ENCODE results near the gene MT2A.

The MT2A gene

GRCh38 chr16:56628486-56629350 lies 20.3 kb downstream of the MT2A start:
- TF ChIP-seq, protein P1, sequence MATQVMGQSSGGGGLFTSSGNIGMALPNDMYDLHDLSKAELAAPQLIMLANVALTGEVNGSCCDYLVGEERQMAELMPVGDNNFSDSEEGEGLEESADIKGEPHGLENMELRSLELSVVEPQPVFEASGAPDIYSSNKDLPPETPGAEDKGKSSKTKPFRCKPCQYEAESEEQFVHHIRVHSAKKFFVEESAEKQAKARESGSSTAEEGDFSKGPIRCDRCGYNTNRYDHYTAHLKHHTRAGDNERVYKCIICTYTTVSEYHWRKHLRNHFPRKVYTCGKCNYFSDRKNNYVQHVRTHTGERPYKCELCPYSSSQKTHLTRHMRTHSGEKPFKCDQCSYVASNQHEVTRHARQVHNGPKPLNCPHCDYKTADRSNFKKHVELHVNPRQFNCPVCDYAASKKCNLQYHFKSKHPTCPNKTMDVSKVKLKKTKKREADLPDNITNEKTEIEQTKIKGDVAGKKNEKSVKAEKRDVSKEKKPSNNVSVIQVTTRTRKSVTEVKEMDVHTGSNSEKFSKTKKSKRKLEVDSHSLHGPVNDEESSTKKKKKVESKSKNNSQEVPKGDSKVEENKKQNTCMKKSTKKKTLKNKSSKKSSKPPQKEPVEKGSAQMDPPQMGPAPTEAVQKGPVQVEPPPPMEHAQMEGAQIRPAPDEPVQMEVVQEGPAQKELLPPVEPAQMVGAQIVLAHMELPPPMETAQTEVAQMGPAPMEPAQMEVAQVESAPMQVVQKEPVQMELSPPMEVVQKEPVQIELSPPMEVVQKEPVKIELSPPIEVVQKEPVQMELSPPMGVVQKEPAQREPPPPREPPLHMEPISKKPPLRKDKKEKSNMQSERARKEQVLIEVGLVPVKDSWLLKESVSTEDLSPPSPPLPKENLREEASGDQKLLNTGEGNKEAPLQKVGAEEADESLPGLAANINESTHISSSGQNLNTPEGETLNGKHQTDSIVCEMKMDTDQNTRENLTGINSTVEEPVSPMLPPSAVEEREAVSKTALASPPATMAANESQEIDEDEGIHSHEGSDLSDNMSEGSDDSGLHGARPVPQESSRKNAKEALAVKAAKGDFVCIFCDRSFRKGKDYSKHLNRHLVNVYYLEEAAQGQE (IDR thresholded peaks at IDR 0.05; ENCODE audit: low read depth), result no peak
- TF ChIP-seq TEAD4 (IDR thresholded peaks at IDR 0.05) (no peak), EP300 (IDR thresholded peaks at IDR 0.05; ENCODE audit: borderline replicate concordance) (no peak), RAD21 (IDR thresholded peaks at IDR 0.05; ENCODE audit: low read depth) (no peak), YY1 (IDR thresholded peaks at IDR 0.05; ENCODE audit: low read depth) (no peak), EGR1 (IDR thresholded peaks at IDR 0.05) (no peak), ZBTB7A (IDR thresholded peaks at IDR 0.05; ENCODE audit: low read depth) (no peak), CREB1 (IDR thresholded peaks at IDR 0.05; ENCODE audit: low read depth) (no peak), NFIC (IDR thresholded peaks at IDR 0.05) (no peak), FOXM1 (IDR thresholded peaks at IDR 0.05; ENCODE audit: borderline replicate concordance, low read depth) (no peak), TCF12 (IDR thresholded peaks at IDR 0.05; ENCODE audit: low read depth) (no peak), USF1 (IDR thresholded peaks at IDR 0.05) (no peak), TAF1 (IDR thresholded peaks at IDR 0.05; ENCODE audit: low read depth) (no peak), CEBPB (IDR thresholded peaks at IDR 0.05) (no peak)
- TF ChIP-seq, protein P2, sequence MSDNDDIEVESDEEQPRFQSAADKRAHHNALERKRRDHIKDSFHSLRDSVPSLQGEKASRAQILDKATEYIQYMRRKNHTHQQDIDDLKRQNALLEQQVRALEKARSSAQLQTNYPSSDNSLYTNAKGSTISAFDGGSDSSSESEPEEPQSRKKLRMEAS (IDR thresholded peaks at IDR 0.05), result no peak

DNA sequence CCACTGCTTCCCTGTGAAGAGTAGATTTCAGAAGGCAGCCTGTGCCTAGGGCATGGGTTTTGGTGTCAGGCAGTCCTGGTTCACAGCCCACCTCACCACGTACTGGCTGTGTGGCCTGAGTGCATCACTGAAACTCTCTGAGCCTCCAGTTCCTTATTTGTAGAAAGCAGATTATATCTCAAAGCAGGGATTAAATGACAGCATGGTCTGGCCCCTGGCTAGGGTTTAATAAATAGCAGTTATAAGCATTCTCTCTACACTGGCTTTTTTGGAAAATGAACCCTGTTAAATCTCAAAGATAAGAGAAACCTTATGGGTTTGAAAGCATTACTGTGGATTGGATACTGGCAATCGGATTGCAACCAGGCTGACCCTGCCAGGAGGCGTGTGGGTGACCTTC lies 21.1 kb downstream of the MT2A start:
- TF ChIP-seq TEAD4 (IDR thresholded peaks at IDR 0.05) (no peak), ZBTB7A (IDR thresholded peaks at IDR 0.05; ENCODE audit: low read depth) (no peak), RAD21 (IDR thresholded peaks at IDR 0.05; ENCODE audit: low read depth) (no peak), TCF12 (IDR thresholded peaks at IDR 0.05; ENCODE audit: low read depth) (no peak), TAF1 (IDR thresholded peaks at IDR 0.05; ENCODE audit: low read depth) (no peak), YY1 (IDR thresholded peaks at IDR 0.05; ENCODE audit: low read depth) (no peak)
- TF ChIP-seq, protein P1 (IDR thresholded peaks at IDR 0.05; ENCODE audit: low read depth), result no peak

DNA sequence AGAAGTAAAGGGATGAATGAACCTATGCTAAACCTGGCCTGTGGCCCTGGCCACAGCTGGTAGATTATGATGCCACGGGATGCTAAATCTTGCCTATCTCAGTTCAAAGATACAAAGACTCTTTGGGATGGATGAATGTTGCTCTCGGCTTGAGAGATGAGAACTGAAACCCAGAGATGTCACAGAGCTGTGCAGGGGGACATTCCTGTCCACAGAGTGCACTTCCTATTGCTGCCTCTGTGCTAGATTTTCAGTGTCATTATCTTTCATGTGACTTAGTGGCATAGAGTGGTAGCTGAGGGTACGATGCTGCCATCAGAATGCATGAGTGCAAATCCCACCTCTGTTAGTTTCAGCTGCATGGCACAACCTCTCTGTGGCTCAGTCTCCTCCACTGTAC lies 21.8 kb downstream of the MT2A start:
- no peak for TF ChIP-seq CREB1 (IDR thresholded peaks at IDR 0.05; ENCODE audit: low read depth)
- no peak for TF ChIP-seq ZBTB7A (IDR thresholded peaks at IDR 0.05; ENCODE audit: low read depth)
- no peak for TF ChIP-seq TCF12 (IDR thresholded peaks at IDR 0.05; ENCODE audit: low read depth)
- no peak for TF ChIP-seq NFIC (IDR thresholded peaks at IDR 0.05)
- TF ChIP-seq EP300 (IDR thresholded peaks at IDR 0.05; ENCODE audit: borderline replicate concordance), result no peak
- TF ChIP-seq YY1 (IDR thresholded peaks at IDR 0.05; ENCODE audit: low read depth), result no peak
- no peak for TF ChIP-seq TEAD4 (IDR thresholded peaks at IDR 0.05)
- TF ChIP-seq USF1 (IDR thresholded peaks at IDR 0.05), result no peak
- TF ChIP-seq EGR1 (IDR thresholded peaks at IDR 0.05), result no peak
- no peak for TF ChIP-seq RAD21 (IDR thresholded peaks at IDR 0.05; ENCODE audit: low read depth)
- TF ChIP-seq, protein P1 (IDR thresholded peaks at IDR 0.05; ENCODE audit: low read depth), result no peak
- TF ChIP-seq CEBPB (IDR thresholded peaks at IDR 0.05), result no peak
- no peak for TF ChIP-seq TAF1 (IDR thresholded peaks at IDR 0.05; ENCODE audit: low read depth)
- TF ChIP-seq, protein P2 (IDR thresholded peaks at IDR 0.05), result no peak
- no peak for TF ChIP-seq FOXM1 (IDR thresholded peaks at IDR 0.05; ENCODE audit: borderline replicate concordance, low read depth)

- TF ChIP-seq ZBTB7A (IDR thresholded peaks at IDR 0.05; ENCODE audit: low read depth), result no peak
- TF ChIP-seq, protein P1 (IDR thresholded peaks at IDR 0.05; ENCODE audit: low read depth), result no peak
- no peak for TF ChIP-seq EGR1 (IDR thresholded peaks at IDR 0.05)
- no peak for TF ChIP-seq USF1 (IDR thresholded peaks at IDR 0.05)
- no peak for TF ChIP-seq FOXM1 (IDR thresholded peaks at IDR 0.05; ENCODE audit: borderline replicate concordance, low read depth)
- TF ChIP-seq TEAD4 (IDR thresholded peaks at IDR 0.05), result no peak
- TF ChIP-seq NFIC (IDR thresholded peaks at IDR 0.05), result no peak
- TF ChIP-seq CEBPB (IDR thresholded peaks at IDR 0.05), result no peak
- TF ChIP-seq YY1 (IDR thresholded peaks at IDR 0.05; ENCODE audit: low read depth), result no peak
- TF ChIP-seq, protein P2 (IDR thresholded peaks at IDR 0.05), result no peak
- TF ChIP-seq EP300 (IDR thresholded peaks at IDR 0.05; ENCODE audit: borderline replicate concordance), result no peak
- no peak for TF ChIP-seq TCF12 (IDR thresholded peaks at IDR 0.05; ENCODE audit: low read depth)
- TF ChIP-seq TAF1 (IDR thresholded peaks at IDR 0.05; ENCODE audit: low read depth), result no peak
These were observed 22.8 kb downstream of the MT2A start for GRCh38 chr16:56631197-56631596.
